Nephron progenitor cell (in vitro differentiated cells): Measurements from ENCODE around the gene UNC93A.
"Not testable (repeated sequence)": the region's sequence is repeated elsewhere in the genome, so short reads cannot be mapped to it uniquely, and the experiment has no call there.

Experiments
- DNase-seq: peaks from one replicate; pipeline ENCODE4 v3.0.0; 2021
- H3K27ac Mint-ChIP-seq: 2 replicates; pipeline ENCODE4 v1.8.0; 2021; ENCODE audit warnings: mild to moderate bottlenecking, moderate library complexity, mixed read lengths
- H3K27me3 Mint-ChIP-seq: 2 replicates; pipeline ENCODE4 v1.8.0; 2021; ENCODE audit warnings: mild to moderate bottlenecking, low read depth, mixed read lengths; ENCODE audit not compliant: poor library complexity
- H3K36me3 Mint-ChIP-seq: 2 replicates; pipeline ENCODE4 v1.8.0; 2021; ENCODE audit warnings: low read depth, mixed read lengths
- H3K4me1 Mint-ChIP-seq: 2 replicates; pipeline ENCODE4 v1.8.0; 2021; ENCODE audit warnings: mixed read lengths
- H3K4me3 Mint-ChIP-seq: 2 replicates; pipeline ENCODE4 v1.8.0; 2021; ENCODE audit warnings: mild to moderate bottlenecking, moderate library complexity, mixed read lengths
- H3K9me3 Mint-ChIP-seq: 2 replicates; pipeline ENCODE4 v1.8.0; 2021; ENCODE audit warnings: mild to moderate bottlenecking, moderate library complexity, mixed read lengths
- CTCF ChIP-seq: fragments of 200-600 bp; sonication (generic); IDR thresholded peaks from 2 replicates; pipeline ENCODE4 v1.5.0; 2021; ENCODE audit warnings: antibody characterized with exemption

The UNC93A gene

GRCh38 chr6:167245591-167245990, 45.5 kb upstream of the UNC93A start:
- H3K27ac Mint-ChIP-seq = no peak overlapping the region
- peaks cover 61% of the 10 kb centered on the region for H3K4me1 Mint-ChIP-seq
- peaks cover 7% of the 10 kb centered on the region for H3K27me3 Mint-ChIP-seq
- no peaks in the 10 kb centered on the region for H3K9me3 Mint-ChIP-seq
- TF ChIP-seq CTCF = no peak
- DNase-seq = no peak
- no peaks in the 10 kb centered on the region for H3K36me3 Mint-ChIP-seq
- H3K4me3 Mint-ChIP-seq = peak overlapping the region; percentile 37

GRCh38 chr6:167247814-167248595, 43.1 kb upstream of the UNC93A start:
- DNase-seq = no peak
- Mint-ChIP-seq H3K4me1 (peaks cover 40% of the 10 kb centered on the region), H3K27ac (no peak overlapping the region), H3K27me3 (peaks cover 13% of the 10 kb centered on the region), H3K9me3 (no peaks in the 10 kb centered on the region), H3K36me3 (no peaks in the 10 kb centered on the region), H3K4me3 (no peak overlapping the region)
- no peak for TF ChIP-seq CTCF

GRCh38 chr6:167248878-167249455, 42.1 kb upstream of the UNC93A start:
- H3K9me3 Mint-ChIP-seq = not testable (repeated sequence)

GRCh38 chr6:167252271-167252670, 38.8 kb upstream of the UNC93A start:
- peaks cover 33% of the 10 kb centered on the region for H3K9me3 Mint-ChIP-seq
- TF ChIP-seq CTCF = no peak
- H3K27ac Mint-ChIP-seq = no peak overlapping the region
- no peaks in the 10 kb centered on the region for H3K36me3 Mint-ChIP-seq
- DNase-seq = no peak
- H3K4me1 Mint-ChIP-seq = peaks cover 10% of the 10 kb centered on the region
- peaks cover 6% of the 10 kb centered on the region for H3K27me3 Mint-ChIP-seq
- no peak overlapping the region for H3K4me3 Mint-ChIP-seq

More at GRCh38 chr6:167248878-167249455, 42.1 kb upstream of the UNC93A start:
- DNase-seq, H3K4me3 Mint-ChIP-seq, H3K27ac Mint-ChIP-seq, H3K36me3 Mint-ChIP-seq: not testable (repeated sequence)
- peaks cover 13% of the 10 kb centered on the region for H3K27me3 Mint-ChIP-seq
- H3K4me1 Mint-ChIP-seq = peaks cover 30% of the 10 kb centered on the region

- H3K27me3 Mint-ChIP-seq = peaks cover 6% of the 10 kb centered on the region
- no peak overlapping the region for H3K4me3 Mint-ChIP-seq
- H3K9me3 Mint-ChIP-seq = peaks cover 54% of the 10 kb centered on the region
- H3K4me1 Mint-ChIP-seq = no peaks in the 10 kb centered on the region
- no peaks in the 10 kb centered on the region for H3K36me3 Mint-ChIP-seq
- DNase-seq = no peak
- H3K27ac Mint-ChIP-seq = no peak overlapping the region
- no peak for TF ChIP-seq CTCF
Observed at GRCh38 chr6:167255918-167256553, 35.1 kb upstream of the UNC93A start.

- H3K9me3 Mint-ChIP-seq = peaks cover 74% of the 10 kb centered on the region
- H3K36me3 Mint-ChIP-seq = no peaks in the 10 kb centered on the region
- no peaks in the 10 kb centered on the region for H3K27me3 Mint-ChIP-seq
- H3K27ac Mint-ChIP-seq = no peak overlapping the region
- no peak overlapping the region for H3K4me3 Mint-ChIP-seq
- no peaks in the 10 kb centered on the region for H3K4me1 Mint-ChIP-seq
- DNase-seq = no peak
- TF ChIP-seq CTCF = no peak
Observed at GRCh38 chr6:167258646-167259045, 32.5 kb upstream of the UNC93A start.

- H3K4me3 Mint-ChIP-seq = peak overlapping the region; percentile 23
- H3K36me3 Mint-ChIP-seq, DNase-seq, H3K27me3 Mint-ChIP-seq: not testable (repeated sequence)
- H3K27ac Mint-ChIP-seq = peak overlapping the region; percentile 76
- H3K9me3 Mint-ChIP-seq = peaks cover 27% of the 10 kb centered on the region
- peaks cover 54% of the 10 kb centered on the region for H3K4me1 Mint-ChIP-seq
Observed at GRCh38 chr6:167266057-167266829, 24.9 kb upstream of the UNC93A start.
